CD4-positive, alpha-beta T cell (primary cell): ENCODE results near the gene GNA15. TPM values are rescaled to one million over a fixed set of nuclear protein-coding genes. Genes with fewer than 3 reads are reported as not detected.

Experiments
- ATAC-seq: fragments of 200-7000 bp; cut with Tn5 transposase; one replicate; pipeline ENCODE4 v1.10.0; 2022; ENCODE audit warnings: mild to moderate bottlenecking; ENCODE audit not compliant: poor library complexity
- CTCF ChIA-PET: fragments of 350-600 bp; sonication (Branson Sonifier 250); formaldehyde crosslinking; loops from one replicate; lab custom pipeline; 2021; ENCODE audit warnings: antibody characterized with exemption, inconsistent platforms; lab: Charles Lee
- POLR2A ChIA-PET: fragments of 350-600 bp; sonication (Branson Sonifier 250); formaldehyde crosslinking; loops from one replicate; lab custom pipeline; 2021; ENCODE audit warnings: antibody characterized with exemption, inconsistent platforms; lab: Charles Lee
- DNase-seq, 14 experiments: peaks; one replicate each; pipeline ENCODE4 v3.0.0-alpha.2; 2013 to 2020; ENCODE audit warnings: mixed read lengths in 2 of 14
- H3K27ac ChIP-seq, 2 donors: one replicate each; pipeline versions ENCODE4 v1.5.1 to v1.7.0; 2013; ENCODE audit warnings: low read length in 2 of 2, low read depth in 1 of 2, mild to moderate bottlenecking in 1 of 2
- H3K27me3 ChIP-seq, 2 experiments: 1 replicate in 1 of 2; 2 replicates in 1 of 2; pipeline versions ENCODE4 v1.6.1 to v1.7.0; 2013; ENCODE audit warnings: low read length in 2 of 2, control low read depth in 1 of 2, mild to moderate bottlenecking in 1 of 2, moderate library complexity in 1 of 2; ENCODE audit not compliant: insufficient read depth in 2 of 2, control insufficient read depth in 1 of 2
- H3K36me3 ChIP-seq: one replicate; pipeline ENCODE4 v1.6.1; 2013; ENCODE audit warnings: low read length, control low read depth; ENCODE audit not compliant: insufficient read depth
- H3K4me1 ChIP-seq: one replicate; pipeline ENCODE4 v1.6.1; 2013; ENCODE audit warnings: low read length, control low read depth; ENCODE audit not compliant: insufficient read depth
- H3K4me3 ChIP-seq: one replicate; pipeline ENCODE4 v1.5.1; 2013; ENCODE audit warnings: mild to moderate bottlenecking, low read length, moderate library complexity
- H3K9me3 ChIP-seq, 2 experiments: 1 replicate in 1 of 2; 2 replicates in 1 of 2; pipeline versions ENCODE4 v1.6.1 to v1.7.0; 2013; ENCODE audit warnings: low read length in 2 of 2, mild to moderate bottlenecking in 2 of 2, control low read depth in 1 of 2, moderate library complexity in 1 of 2; ENCODE audit not compliant: control insufficient read depth in 1 of 2, insufficient read depth in 1 of 2
- H3K27ac Mint-ChIP-seq: one replicate; pipeline ENCODE4 v1.8.0; 2020; ENCODE audit warnings: mixed read lengths
- H3K27me3 Mint-ChIP-seq: one replicate; pipeline ENCODE4 v1.8.0; 2021; ENCODE audit warnings: mixed read lengths
- H3K36me3 Mint-ChIP-seq: one replicate; pipeline ENCODE4 v1.8.0; 2021; ENCODE audit warnings: low read depth, mixed read lengths
- H3K4me1 Mint-ChIP-seq: one replicate; pipeline ENCODE4 v1.8.0; 2021; ENCODE audit warnings: low read depth, mixed read lengths
- H3K4me3 Mint-ChIP-seq: one replicate; pipeline ENCODE4 v1.8.0; 2020; ENCODE audit warnings: mild to moderate bottlenecking, mixed read lengths
- H3K9me3 Mint-ChIP-seq: one replicate; pipeline ENCODE4 v1.8.0; 2020; ENCODE audit warnings: mixed read lengths
- intact Hi-C, 2 experiments: fragments of 100-400 bp; cut with DNase I in 1 of 2; cut with micrococcal nuclease in 1 of 2; formaldehyde crosslinking; loops; one replicate each; pipeline versions ENCODE4 v1.15.1 to v1.9.0; 2023 to 2025; cut with DNase I, micrococcal nuclease
- total RNA-seq, 174 experiments: library from RNA in 2 of 174; stranded (reverse) in 2 of 174; gene quantifications; one replicate each; pipeline ENCODE4 v1.2.3 and lab custom pipeline; 2021 to 2026
- TF ChIP-seq, protein P1 (sequence below): fragments of 200-600 bp; IDR thresholded peaks from one replicate; pipeline ENCODE4 v1.8.0; 2022; ENCODE audit warnings: antibody characterized with exemption, mild to moderate bottlenecking

The GNA15 gene
- total RNA-seq, 2 experiments from 2014 or later: 12.1 to 14.9 TPM

DNA sequence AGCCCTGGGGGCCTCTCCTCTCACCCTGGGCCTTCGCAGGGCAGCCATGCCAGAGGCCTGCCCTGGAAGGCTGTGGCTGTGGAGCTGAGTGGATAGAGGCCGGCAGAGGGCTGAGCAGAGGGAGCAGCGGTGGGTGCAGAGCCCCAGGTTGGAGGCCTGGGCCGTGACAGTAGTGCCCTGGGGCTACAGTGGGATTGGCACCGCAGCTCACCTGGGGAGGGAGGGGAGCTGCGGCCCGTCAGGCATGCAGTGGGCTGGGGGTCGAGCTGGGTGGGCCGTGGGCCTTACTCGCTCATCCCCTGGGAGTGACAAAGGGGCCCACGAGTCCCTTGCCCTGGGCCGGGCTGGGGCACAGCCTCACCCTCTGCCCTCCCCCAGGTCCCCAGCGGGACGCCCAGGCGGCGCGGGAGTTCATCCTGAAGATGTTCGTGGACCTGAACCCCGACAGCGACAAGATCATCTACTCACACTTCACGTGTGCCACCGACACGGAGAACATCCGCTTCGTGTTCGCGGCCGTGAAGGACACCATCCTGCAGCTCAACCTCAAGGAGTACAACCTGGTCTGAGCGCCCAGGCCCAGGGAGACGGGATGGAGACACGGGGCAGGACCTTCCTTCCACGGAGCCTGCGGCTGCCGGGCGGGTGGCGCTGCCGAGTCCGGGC lies 15.1 kb upstream of the GNA15 start:
- no peak overlapping the region for H3K27ac Mint-ChIP-seq
- no peak for DNase-seq
- Histone ChIP-seq H3K9me3 (peaks cover 0 to 3% of the 10 kb centered on the region in 2 experiments), H3K4me1 (peaks cover 4% of the 10 kb centered on the region), H3K27ac (no peak overlapping the region), H3K36me3 (no peaks in the 10 kb centered on the region), H3K27me3 (no peaks in the 10 kb centered on the region), H3K4me3 (no peak overlapping the region)
- TF ChIP-seq, protein P1, sequence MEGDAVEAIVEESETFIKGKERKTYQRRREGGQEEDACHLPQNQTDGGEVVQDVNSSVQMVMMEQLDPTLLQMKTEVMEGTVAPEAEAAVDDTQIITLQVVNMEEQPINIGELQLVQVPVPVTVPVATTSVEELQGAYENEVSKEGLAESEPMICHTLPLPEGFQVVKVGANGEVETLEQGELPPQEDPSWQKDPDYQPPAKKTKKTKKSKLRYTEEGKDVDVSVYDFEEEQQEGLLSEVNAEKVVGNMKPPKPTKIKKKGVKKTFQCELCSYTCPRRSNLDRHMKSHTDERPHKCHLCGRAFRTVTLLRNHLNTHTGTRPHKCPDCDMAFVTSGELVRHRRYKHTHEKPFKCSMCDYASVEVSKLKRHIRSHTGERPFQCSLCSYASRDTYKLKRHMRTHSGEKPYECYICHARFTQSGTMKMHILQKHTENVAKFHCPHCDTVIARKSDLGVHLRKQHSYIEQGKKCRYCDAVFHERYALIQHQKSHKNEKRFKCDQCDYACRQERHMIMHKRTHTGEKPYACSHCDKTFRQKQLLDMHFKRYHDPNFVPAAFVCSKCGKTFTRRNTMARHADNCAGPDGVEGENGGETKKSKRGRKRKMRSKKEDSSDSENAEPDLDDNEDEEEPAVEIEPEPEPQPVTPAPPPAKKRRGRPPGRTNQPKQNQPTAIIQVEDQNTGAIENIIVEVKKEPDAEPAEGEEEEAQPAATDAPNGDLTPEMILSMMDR: no peak
- no peak for ATAC-seq
- no peaks in the 10 kb centered on the region for H3K4me1 Mint-ChIP-seq
- H3K27me3 Mint-ChIP-seq: peaks cover 4% of the 10 kb centered on the region
- intact Hi-C loops: no loop called here
- no peaks in the 10 kb centered on the region for H3K36me3 Mint-ChIP-seq
- CTCF ChIA-PET: no interaction called here
- no peak overlapping the region for H3K4me3 Mint-ChIP-seq
- H3K9me3 Mint-ChIP-seq: no peaks in the 10 kb centered on the region
- POLR2A ChIA-PET: no interaction called here

DNA sequence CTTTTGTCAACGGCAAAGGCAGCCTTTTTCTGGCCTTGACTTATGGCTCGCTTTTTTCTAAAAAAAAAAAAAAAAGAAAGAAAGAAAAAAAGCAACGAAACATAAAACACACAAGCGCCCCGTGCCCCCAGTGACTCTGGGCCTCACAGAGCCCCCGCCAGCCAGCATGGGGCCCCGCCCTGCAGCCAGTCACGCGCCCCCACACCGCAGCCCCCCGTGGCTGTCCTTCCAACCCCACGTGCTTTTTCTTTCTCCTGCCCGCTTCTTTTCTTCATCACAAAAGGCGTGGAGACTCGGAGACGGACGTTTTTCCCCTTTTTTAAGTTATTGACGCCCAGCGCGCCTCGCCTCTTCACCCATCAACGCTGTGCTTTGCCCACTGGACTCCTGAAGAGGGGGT lies 14.4 kb upstream of the GNA15 start:
- H3K27ac Mint-ChIP-seq: no peak overlapping the region
- Histone ChIP-seq H3K4me3 (no peak overlapping the region), H3K4me1 (peaks cover 8% of the 10 kb centered on the region), H3K36me3 (no peaks in the 10 kb centered on the region), H3K27ac (no peak overlapping the region), H3K9me3 (peaks cover 0 to 3% of the 10 kb centered on the region in 2 experiments), H3K27me3 (no peaks in the 10 kb centered on the region)
- no peak overlapping the region for H3K4me3 Mint-ChIP-seq
- TF ChIP-seq, protein P1: no peak
- no peaks in the 10 kb centered on the region for H3K9me3 Mint-ChIP-seq
- H3K36me3 Mint-ChIP-seq: no peaks in the 10 kb centered on the region
- peaks cover 4% of the 10 kb centered on the region for H3K27me3 Mint-ChIP-seq
- DNase-seq: no peak
- no peaks in the 10 kb centered on the region for H3K4me1 Mint-ChIP-seq
- POLR2A ChIA-PET: no interaction called here
- ATAC-seq: no peak
- intact Hi-C loops: no loop called here
- CTCF ChIA-PET: no interaction called here

DNA sequence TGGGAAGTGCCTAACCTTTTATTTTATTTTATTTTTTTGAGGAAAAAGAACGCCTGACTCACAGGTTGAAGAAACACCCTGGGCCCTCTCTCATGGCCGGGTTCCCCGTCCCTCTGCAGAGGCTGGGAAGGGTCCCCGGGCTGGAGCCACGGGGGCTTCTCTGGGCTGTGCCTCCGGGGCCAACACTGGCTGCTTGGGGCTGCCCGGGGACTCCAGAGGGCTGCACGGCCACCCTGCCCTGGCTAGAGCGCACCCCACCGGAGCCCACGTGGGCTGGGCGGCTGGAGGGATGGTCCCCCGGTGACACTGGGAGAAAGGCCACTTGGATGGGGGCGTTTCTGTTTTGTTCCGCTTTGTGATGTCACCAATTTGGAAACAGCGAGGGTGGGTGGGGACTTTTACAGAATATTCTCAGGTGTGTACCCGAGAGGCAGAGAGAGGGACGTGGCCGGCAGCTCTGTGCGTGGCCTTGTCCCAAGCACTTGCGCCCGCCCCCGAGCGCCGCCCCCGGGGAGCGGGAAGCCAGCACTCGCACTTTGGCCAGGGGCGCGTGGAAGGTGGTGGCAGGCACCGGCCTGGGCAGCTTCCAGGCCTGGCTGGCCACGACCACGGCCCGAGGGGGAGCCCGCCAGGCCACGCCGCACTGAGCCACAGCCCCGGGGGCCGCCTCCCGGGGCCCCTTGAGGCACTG lies 13.9 kb upstream of the GNA15 start:
- Mint-ChIP-seq H3K4me3 (no peak overlapping the region), H3K27ac (no peak overlapping the region), H3K36me3 (no peaks in the 10 kb centered on the region), H3K4me1 (no peaks in the 10 kb centered on the region), H3K9me3 (no peaks in the 10 kb centered on the region), H3K27me3 (peaks cover 4% of the 10 kb centered on the region)
- peaks cover 8% of the 10 kb centered on the region for H3K4me1 ChIP-seq
- peaks cover 0 to 3% of the 10 kb centered on the region in 2 experiments for H3K9me3 ChIP-seq
- CTCF ChIA-PET: no interaction called here
- DNase-seq (no peak), ATAC-seq (no peak)
- intact Hi-C loops: no loop called here
- no peak overlapping the region for H3K27ac ChIP-seq
- POLR2A ChIA-PET: no interaction called here
- no peak overlapping the region for H3K4me3 ChIP-seq
- H3K27me3 ChIP-seq: no peaks in the 10 kb centered on the region
- TF ChIP-seq, protein P1: no peak
- no peaks in the 10 kb centered on the region for H3K36me3 ChIP-seq
